GM19043 (cell line): Measurements from ENCODE around the gene C1orf232.

Experiments used
- ATAC-seq: cut with Tn5 transposase; IDR thresholded peaks from one replicate; pipeline ENCODE4 v1.9.1; 2021; ENCODE audit warnings: low read depth; ENCODE audit not compliant: unreplicated experiment

The C1orf232 gene

GRCh38 chr1:26158271-26158907 lies 10.4 kb downstream of the C1orf232 start:
- ATAC-seq = no peak

- ATAC-seq = no peak
These were observed 12.3 kb downstream of the C1orf232 start for GRCh38 chr1:26156285-26157038.

GRCh38 chr1:26155370-26156284 lies 13.1 kb downstream of the C1orf232 start:
- ATAC-seq = no peak

GRCh38 chr1:26154750-26155149 lies 14.0 kb downstream of the C1orf232 start:
- ATAC-seq = no peak

GRCh38 chr1:26153966-26154532 lies 14.7 kb downstream of the C1orf232 start:
- ATAC-seq = no peak

- no peak for ATAC-seq
These were observed 19.9 kb downstream of the C1orf232 start for GRCh38 chr1:26148887-26149286.

- no peak for ATAC-seq
These were observed 22.8 kb downstream of the C1orf232 start for GRCh38 chr1:26145960-26146294.

GRCh38 chr1:26145041-26145959 lies 23.5 kb downstream of the C1orf232 start:
- no peak for ATAC-seq

- ATAC-seq = no peak
These were observed 26.6 kb downstream of the C1orf232 start for GRCh38 chr1:26142159-26142558.

GRCh38 chr1:26138974-26139558 lies 29.7 kb downstream of the C1orf232 start:
- no peak for ATAC-seq

GRCh38 chr1:26134466-26134865 lies 34.3 kb downstream of the C1orf232 start:
- ATAC-seq = no peak

- ATAC-seq = no peak
These were observed 36.0 kb downstream of the C1orf232 start for GRCh38 chr1:26132834-26133167.

GRCh38 chr1:26132128-26132833 lies 36.5 kb downstream of the C1orf232 start:
- ATAC-seq = no peak

GRCh38 chr1:26130695-26131094 lies 38.1 kb downstream of the C1orf232 start:
- no peak for ATAC-seq

GRCh38 chr1:26129778-26130177 lies 39.0 kb downstream of the C1orf232 start:
- no peak for ATAC-seq

GRCh38 chr1:26127235-26128163 lies 41.3 kb downstream of the C1orf232 start:
- ATAC-seq = no peak

- no peak for ATAC-seq
These were observed 42.3 kb downstream of the C1orf232 start for GRCh38 chr1:26126321-26127084.
